ENCODE measurements around the gene NUMA1.

NUMA1 gene

GRCh38 chr11:72061739-72062396 lies 18.5 kb downstream of the NUMA1 start:
- DNase-seq: no peak

DNA sequence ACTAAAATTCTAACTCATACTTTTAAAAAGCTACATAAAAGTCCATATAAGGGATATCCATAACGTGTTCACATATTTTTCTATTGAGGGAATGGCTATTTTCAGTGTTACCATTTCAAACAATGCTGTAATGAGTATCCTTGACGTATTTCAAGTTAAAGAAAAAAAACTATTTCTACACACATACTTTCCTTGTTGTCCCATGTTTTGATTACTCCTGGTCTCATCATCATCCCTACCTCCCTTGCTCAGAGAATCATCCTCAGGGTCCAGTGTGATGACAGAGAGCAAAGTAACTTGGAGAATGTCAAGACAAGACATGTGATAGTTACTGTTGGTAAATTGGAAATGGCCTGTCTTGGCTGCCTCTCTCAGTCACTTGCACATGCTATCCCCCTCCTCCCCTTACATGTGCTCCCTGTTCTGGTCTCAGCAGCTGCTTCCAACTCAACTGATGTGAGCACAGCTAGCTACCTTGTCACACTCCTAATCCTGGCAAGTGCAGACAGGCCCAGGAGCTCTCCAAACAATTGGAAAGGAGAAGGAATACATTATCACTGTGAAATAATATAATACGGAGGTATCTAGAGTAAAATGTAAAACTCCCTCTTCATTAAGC lies 21.8 kb downstream of the NUMA1 start:
- peak; percentile 18 to 23 for DNase-seq

- no peak for DNase-seq
These were observed 31.4 kb downstream of the NUMA1 start for GRCh38 chr11:72048766-72049460.

DNA sequence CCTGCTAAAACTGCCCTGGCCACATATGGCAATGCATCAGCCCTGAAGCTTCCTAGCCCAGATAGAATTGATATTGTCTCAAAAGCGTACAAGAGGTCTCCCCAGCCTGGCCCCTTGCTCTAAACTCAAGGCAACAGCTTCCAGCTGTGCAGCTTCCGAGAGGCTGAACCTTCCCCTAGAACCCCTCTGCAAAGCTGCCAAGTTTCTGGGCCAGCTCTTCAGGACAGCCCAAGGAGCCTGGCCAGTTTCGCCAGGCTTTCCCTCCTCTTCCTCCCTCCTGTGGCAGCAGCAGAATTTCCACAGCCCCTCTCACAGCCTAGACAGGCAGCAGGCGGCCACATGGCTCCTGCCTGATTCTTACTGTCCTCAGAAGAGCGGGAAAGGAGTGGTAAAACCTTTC lies 34.5 kb downstream of the NUMA1 start:
- no peak for DNase-seq

DNA sequence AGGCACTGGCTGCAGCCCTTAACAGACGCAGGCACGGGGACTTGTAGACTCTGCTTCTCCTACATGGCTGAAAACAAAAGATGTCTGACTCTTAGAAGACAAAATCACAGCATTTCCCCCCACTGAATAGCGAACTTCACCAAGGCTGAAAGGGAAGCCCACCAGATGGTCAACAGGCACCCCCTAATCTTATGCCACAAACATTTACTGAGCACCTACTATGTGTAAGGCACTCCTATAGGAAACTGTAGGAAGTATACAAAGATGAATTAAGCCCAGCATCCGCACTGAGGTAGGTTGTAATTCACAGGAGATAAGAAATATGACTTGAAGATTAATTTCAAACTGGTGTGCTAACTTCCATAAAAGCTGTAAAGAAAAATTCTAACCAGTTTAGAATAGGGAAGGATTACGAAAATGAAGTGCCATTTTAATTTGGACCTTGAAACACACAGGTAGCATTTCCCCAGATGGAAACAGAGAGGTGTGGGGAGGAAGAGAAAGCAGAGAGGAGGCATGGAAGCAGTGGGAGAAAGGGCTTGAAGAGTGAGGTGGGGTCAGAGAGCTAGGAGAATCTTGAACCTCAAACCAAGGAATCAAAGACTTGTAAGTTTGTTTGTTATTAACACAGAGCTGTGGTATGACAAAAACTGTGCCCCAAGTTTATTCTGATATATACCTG lies 38.1 kb downstream of the NUMA1 start:
- no peak for DNase-seq

GRCh38 chr11:72041364-72042063 lies 38.8 kb downstream of the NUMA1 start:
- peak; percentile 82 to 91 for DNase-seq

DNA sequence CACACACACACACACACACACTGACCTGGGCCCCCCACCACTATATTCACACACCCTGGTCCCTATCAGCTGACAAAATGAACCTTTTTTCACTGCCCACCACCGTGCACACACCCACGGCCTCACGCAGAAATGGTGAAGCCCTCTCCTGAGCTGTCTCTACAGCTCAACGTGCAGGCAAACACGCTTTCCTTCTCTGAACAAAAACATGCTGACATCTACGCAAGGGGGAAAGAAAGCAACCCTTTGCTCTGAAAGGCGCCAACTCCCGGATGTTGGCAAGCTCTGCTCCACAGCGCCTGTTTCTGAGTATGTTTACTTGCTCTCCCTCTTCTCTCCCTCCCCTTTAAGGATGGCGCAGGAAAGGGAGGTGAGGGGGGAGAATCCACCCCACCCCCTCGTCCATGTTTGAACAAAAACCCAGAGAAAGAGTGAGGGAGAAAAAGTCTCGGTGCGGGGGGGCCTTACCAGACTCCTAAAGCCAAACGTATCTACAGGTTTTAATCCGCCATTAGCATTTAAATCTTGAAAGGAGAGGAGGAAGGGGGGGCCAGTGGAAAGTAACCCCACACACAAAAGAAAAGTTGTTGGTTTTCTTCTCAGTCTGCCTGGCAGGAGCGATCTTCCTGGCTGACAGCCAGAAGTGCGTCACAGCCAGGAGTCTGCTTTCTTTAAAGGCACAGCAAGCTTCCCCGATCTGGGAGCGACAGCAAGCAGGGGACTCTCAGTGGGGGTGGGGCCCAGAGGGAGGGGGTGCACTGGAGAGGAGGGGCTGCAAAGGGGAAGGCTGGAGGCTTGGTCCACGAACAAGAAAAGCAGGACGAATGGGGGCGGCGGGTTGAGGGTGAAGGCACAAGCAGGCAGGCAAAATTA lies 39.6 kb downstream of the NUMA1 start:
- DNase-seq: peak; percentile 95

- DNase-seq: no peak
These were observed 40.4 kb downstream of the NUMA1 start for GRCh38 chr11:72039856-72040401.

DNA sequence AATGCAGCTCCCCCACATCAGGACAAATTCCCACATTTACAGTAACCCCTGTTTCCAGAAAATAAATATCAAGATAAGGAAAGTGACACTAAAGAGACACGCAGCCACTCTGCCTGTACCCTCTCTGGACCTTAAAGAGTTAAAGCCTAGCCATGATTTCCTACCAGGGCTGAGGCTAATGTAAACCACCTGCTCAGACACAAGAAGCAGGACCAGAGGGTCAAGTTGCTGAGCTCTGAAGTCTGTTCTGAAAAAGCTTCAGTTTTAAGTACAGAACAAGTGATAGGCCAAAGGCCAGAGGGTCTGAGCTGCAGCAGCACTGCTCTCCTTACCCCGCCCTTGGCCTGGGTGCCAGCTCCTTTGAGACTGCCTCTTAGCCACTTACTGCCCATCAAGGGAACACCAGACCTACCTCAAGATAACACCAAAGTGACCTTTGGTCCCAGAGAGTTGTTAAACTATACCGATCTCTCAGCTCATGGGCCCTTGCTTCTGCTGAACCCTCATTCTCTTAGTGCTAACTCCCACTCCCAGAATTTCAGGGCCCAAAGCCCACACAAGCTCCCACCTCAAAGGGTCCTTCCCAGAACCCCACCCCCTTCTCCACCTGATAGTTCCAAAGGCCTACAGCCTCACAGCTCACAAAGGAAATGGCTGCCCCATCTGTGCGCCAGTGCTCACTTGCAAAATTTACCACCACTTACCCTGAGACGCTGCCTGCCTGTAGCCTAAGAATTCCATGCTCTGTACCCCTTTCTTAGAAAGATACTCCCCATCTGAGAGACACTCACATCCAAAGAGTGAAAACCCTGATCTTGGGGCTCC lies 41.1 kb downstream of the NUMA1 start:
- peak in 1 of 2 experiments; percentile 31 for DNase-seq

DNA sequence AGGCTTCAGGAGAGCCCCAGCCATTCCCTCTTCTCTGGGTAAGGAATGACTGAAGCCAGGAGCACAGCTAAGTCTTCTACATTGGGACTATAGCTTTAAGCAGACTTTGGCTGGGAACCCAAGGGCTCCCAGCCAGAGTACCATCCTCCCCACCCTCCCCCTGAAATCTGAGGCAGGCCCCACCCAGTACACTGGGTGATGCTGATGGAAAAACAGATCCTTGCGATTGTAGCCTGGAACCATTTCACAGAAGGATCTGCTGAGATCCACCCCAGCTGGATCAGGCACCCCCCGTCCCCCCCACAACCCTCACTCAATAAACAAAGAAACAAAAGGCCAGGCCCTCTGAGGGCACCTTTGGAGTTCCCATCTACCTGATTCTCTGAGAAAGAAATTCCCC lies 41.9 kb downstream of the NUMA1 start:
- peak; percentile 60 to 85 for DNase-seq

- peak in 1 of 2 experiments; percentile 19 for DNase-seq
These were observed 42.6 kb downstream of the NUMA1 start for GRCh38 chr11:72037554-72038311.

GRCh38 chr11:72036687-72037086 lies 43.7 kb downstream of the NUMA1 start:
- DNase-seq: no peak

- DNase-seq: no peak
These were observed 49.8 kb downstream of the NUMA1 start for GRCh38 chr11:72030472-72031045.

DNA sequence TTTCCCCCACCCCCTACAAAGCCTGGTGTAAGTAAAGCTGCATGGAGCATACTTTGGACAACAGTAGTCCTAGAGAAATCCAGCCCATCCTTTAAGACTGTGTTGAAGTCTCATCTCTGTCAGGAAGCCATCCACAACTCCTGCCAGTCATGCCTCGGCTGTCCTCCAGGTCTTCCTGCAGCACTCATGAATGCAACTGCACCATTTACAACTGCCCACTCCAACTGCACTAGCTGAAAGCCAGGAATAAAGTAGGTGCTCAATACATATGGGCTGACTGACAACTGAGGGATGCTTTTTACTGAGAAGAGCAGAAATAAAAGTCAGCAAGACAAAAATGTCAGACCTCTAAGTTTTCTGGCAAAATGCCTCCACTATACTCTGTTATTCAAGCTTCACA lies 54.3 kb downstream of the NUMA1 start:
- no peak for DNase-seq

- no peak for DNase-seq
These were observed 56.1 kb downstream of the NUMA1 start for GRCh38 chr11:72024069-72024754.

DNA sequence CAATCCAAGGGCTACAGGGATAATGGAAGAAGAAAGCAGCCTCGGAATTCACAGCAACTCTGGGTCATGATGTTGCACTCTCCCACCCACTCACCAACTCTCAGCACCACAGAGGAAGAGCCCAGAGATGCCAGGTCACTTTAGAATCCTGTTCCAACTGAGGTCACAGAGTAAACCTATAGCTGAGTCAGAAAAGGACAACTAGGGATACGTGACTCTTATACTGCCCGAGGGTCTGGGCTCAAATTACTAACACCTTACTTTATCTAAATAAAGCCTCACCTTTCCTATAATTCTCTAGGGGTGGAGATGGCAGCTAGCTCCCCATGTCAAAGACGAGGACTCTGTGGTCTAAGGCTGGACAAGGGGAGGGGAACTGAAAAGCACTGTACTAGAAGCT lies 57.0 kb downstream of the NUMA1 start:
- no peak for DNase-seq

- no peak for DNase-seq
These were observed 62.2 kb downstream of the NUMA1 start for GRCh38 chr11:72018171-72018570.

- peak in 1 of 2 experiments; percentile 32 for DNase-seq
These were observed 64.8 kb downstream of the NUMA1 start for GRCh38 chr11:72015511-72016061.

Measured in NCI-H446 (cell line).